GM19023 (cell line): ENCODE results near the gene ODAD2.
"Not testable (repeated sequence)": the region's sequence is repeated elsewhere in the genome, so short reads cannot be mapped to it uniquely, and the experiment has no call there.

Experiments
- ATAC-seq: cut with Tn5 transposase; IDR thresholded peaks from one replicate; pipeline ENCODE4 v1.9.1; 2021; ENCODE audit warnings: mild to moderate bottlenecking, moderate library complexity; ENCODE audit not compliant: unreplicated experiment

ODAD2 gene

GRCh38 chr10:27998954-27999275, at the start of gene ODAD2:
Gene ODAD2 (minus strand): TSS chr10:27999079. CDS start chr10:27995142, 3,937 bp downstream.
- no peak for ATAC-seq

GRCh38 chr10:28047061-28047460, 48.2 kb upstream of the ODAD2 start:
- no peak for ATAC-seq

- no peak for ATAC-seq
Measured at GRCh38 chr10:28046579-28046978, 47.7 kb upstream of the ODAD2 start.

GRCh38 chr10:28043941-28044340, 45.1 kb upstream of the ODAD2 start:
- ATAC-seq = no peak

- ATAC-seq = no peak
Measured at GRCh38 chr10:28036587-28036986, 37.7 kb upstream of the ODAD2 start.

- ATAC-seq = no peak
Measured at GRCh38 chr10:28020993-28021982, 22.4 kb upstream of the ODAD2 start.

- no peak for ATAC-seq
Measured at GRCh38 chr10:28020080-28020860, 21.4 kb upstream of the ODAD2 start.

- no peak for ATAC-seq
Measured at GRCh38 chr10:28014651-28015050, 15.8 kb upstream of the ODAD2 start.

GRCh38 chr10:28012990-28013515, 14.2 kb upstream of the ODAD2 start:
- ATAC-seq = no peak

GRCh38 chr10:28010821-28011220, 11.9 kb upstream of the ODAD2 start:
- ATAC-seq = no peak

- ATAC-seq = no peak
Measured at GRCh38 chr10:28008054-28008453, 9.2 kb upstream of the ODAD2 start.

GRCh38 chr10:28001353-28001752, 2.5 kb upstream of the ODAD2 start:
- ATAC-seq = no peak

GRCh38 chr10:27998178-27998953, 513 bp downstream of the ODAD2 start:
- ATAC-seq = no peak

- no peak for ATAC-seq
Measured at GRCh38 chr10:27997865-27998177, 1.1 kb downstream of the ODAD2 start.

GRCh38 chr10:27995311-27995710, 3.6 kb downstream of the ODAD2 start:
- ATAC-seq = no peak

- ATAC-seq = not testable (repeated sequence)
Measured at GRCh38 chr10:27989357-27989756, 9.5 kb downstream of the ODAD2 start.

GRCh38 chr10:27986821-27987220, 12.1 kb downstream of the ODAD2 start:
- ATAC-seq = no peak

GRCh38 chr10:27982875-27983543, 15.9 kb downstream of the ODAD2 start:
- no peak for ATAC-seq

GRCh38 chr10:27981744-27982143, 17.1 kb downstream of the ODAD2 start:
- no peak for ATAC-seq

GRCh38 chr10:27970795-27971194, 28.1 kb downstream of the ODAD2 start:
- ATAC-seq = not testable (repeated sequence)
